HG03432 (cell line): Measurements from ENCODE around the gene CHTF18.
"Not testable (repeated sequence)": the region's sequence is repeated elsewhere in the genome, so short reads cannot be mapped to it uniquely, and the experiment has no call there.

Source experiments
- ATAC-seq: cut with Tn5 transposase; IDR thresholded peaks from one replicate; pipeline ENCODE4 v1.9.1; 2021; ENCODE audit warnings: mild to moderate bottlenecking, moderate library complexity; ENCODE audit not compliant: unreplicated experiment

The CHTF18 gene

DNA sequence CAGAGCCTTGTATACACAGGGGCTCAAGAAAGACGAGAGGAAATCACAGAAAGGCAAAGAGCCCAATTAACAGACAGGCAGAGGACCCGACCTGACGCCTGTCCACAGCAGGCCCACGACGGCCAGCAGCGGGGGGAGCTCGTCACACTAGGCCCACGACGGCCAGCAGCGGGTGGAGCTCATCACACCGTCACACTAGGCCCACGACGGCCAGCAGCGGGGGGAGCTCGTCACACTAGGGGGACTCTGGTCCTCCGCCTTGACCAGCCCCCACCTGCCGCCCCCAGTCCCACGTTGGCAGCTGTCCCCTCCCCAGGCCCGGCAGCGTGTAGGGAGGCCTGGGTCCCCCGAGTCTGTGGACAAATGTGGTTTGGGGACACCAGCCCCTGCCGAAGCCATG lies 35.8 kb downstream of the CHTF18 start:
- no peak for ATAC-seq

DNA sequence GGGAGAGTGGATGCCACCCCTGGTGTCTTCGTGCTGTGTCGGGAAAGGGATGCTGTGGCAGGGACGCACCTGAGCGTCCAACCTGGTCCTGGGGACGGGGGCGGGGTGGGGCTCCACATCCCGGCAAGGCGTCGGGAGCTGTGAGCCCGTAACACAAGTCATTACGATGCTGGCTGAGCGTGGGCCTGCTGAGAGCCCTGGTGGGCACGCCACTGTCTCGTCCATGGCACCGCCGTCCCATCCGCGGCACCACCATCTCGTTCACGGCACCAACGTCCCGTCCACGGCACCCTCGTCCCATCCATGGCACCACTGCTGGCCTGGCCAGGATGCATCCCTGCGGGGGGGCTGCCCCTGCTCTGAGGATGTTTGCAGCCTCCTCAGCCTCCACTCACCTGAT lies 36.2 kb downstream of the CHTF18 start:
- no peak for ATAC-seq

DNA sequence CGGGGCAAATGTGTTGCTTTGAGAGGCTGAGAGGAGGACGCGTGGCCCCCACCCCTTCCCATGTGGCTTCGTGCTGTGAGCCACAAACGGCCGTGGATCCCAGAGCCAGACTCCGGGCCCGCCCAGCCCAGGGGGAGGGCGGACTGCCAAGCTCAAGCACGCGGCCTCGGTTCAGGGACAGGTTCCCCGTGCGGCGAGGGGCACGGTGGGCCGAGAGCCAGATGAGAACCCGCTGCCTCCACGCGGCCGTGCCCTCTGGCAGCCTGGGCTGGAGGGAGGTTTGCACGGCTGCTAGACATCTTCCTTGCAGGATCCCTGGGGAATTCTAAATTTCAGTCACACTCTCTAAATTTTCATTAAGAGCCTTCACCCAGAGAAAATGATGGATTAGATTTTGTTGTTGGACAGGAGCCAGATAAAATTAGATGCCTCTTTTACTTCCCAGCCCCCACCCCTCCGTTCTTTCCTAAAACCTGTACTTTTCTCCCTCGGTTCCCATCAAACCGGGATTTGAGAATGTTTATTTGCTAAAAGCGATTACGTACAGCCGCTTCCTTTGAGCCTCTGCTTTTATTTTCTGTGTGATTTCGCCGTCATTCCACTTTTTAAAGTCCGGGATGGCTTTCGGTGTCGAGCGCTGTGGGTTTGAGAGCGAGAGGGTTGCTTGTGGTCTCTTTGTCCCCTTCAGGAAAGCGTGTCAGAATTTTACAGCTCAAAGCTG lies 37.1 kb downstream of the CHTF18 start:
- no peak for ATAC-seq

DNA sequence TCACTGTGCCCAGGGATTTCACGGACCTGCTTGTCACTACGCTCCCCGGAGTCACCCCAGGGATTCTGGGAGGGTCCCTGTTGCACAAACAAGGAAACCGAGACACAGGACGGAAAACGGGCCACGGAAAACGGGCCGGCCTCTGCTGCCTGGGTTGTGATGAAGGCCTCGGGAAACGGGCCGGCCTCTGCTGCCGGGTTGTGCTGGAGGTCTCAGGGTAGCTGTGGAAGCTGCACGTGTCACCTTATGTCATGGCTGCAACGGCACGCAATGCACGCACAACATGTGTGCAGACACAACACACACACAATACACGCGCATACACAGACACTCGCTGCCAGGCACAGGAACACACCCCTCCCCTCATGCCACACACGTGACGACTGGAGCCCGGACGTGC lies 39.1 kb downstream of the CHTF18 start:
- ATAC-seq: no peak

DNA sequence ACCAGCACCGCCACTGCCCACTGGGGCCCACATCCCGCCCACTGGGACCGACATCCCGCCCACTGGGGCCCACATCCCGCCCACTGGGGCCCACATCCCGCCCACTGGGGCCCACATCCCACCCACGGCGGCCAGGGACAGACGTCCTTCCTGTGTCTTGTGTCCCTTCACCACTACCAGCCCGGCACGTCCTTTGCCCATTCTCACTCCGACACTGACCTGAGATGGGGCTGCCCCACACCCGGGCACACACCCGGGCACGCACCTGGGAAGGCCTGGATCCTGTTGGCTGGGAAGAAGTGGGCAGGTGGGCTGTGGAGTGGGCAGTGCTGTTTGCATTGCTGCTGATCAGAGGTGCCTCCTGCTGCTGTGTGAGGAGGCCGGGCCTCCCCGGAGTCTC lies 40.5 kb downstream of the CHTF18 start:
- no peak for ATAC-seq

DNA sequence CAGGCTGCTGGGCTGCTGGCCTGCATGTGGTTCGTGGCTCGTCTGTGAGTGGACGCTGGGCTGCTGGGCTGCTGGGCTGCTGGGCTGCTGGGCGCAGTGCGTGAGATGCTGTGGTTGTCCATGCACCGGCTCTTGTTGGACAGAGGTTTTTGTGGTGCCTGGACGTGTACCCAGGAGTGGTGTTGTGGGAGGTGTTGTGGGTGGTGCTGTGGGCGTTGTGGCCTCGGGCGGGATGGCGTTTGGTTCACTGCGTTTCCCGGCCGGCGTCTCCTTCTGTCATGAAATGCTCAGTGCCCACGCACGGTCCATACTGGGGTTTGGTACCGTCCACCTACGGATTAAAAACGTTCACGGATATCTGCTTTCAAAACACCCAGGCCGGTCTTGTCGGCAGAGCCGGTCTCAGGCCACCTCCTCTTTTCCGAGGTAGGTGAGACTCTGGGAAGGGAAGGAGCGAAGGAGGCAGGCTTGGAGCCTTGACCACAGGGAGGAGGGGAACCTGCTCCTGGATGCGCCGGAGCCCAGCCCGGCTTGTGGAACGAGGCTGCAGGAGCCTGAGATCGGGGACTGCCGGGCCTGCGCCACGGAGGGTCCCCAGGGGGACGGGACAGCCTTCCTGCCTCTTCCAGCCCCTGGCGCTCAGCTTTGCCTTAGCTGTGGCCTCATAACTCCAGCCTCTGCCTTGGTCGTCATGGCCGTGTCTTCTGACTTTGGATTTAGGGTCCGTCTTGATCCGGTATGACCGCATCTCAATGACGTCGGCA lies 41.9 kb downstream of the CHTF18 start:
- ATAC-seq: no peak

DNA sequence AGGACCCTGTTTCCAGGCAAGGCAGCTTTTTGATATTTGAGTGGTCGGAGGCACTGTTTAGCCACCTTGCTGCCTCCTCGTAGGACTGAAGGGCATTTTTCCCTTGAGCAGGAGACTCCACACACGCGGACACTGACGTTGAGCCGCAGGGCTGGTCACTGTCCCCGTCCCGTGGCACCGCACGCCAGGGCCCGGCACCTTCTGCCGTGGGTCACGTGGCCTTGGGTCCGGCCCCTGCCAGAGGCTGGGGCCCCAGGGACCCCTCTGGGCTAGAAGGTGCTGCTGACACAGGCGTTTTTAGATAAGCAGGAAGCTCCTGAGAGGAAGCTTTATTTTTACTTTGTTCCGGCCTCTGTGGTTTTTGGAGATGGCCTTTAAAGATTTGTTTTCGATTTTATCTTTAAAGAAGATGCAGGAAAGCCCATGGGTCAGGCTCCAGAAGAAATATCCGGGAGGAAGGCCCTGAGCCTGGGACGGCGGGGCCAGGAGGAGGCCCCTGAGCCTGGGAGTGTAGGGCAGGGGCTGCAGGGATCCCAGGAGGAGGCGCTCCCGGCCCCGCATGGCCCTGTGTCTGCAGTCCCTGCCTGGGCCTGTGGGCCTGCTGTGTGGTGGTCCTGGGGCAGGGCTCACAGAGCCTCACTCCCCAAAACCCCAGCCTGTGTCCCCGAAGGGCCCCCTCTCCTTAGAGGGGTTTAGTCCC lies 42.6 kb downstream of the CHTF18 start:
- ATAC-seq: no peak

DNA sequence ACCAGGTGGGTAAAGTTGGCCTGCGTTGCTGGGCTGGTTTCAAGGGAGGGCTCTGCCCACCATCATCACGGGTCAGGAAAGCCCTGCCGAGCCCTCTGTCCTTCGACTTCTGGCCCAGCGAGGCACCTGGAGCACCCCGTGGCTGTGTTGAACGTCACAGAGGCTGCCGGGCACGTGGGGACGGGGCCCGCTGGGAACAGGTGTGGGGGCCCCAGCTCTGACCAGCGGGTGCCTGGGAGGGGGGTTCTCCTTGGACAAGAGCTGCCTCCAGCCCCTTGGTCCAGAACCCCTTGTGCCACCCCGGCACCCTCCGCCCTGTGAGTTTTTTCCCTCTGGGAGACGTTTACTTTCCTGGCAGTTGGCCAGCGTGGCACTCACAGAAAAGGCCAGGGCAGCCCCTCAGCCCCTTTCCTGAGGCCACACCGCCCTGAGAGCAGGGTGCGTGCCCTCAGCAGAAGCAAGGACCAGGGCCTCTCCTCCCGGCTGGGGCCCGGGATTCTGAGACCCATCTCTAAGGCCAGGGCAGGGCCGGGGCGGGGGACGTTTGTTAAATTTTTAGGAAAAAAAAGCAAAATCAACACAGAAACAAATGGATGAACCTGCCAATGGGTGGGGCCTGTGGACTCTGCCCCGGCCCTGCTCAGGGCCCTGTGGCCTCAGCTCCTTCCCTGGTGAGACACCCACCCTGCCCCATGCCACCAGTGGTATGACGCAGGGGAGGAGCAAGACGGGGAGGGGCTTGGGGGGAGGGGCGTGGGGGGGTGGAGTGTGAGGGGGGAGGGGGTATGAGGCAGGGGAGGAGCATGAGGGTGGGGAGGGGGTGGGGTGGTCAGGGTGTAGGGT lies 43.4 kb downstream of the CHTF18 start:
- ATAC-seq: no peak

DNA sequence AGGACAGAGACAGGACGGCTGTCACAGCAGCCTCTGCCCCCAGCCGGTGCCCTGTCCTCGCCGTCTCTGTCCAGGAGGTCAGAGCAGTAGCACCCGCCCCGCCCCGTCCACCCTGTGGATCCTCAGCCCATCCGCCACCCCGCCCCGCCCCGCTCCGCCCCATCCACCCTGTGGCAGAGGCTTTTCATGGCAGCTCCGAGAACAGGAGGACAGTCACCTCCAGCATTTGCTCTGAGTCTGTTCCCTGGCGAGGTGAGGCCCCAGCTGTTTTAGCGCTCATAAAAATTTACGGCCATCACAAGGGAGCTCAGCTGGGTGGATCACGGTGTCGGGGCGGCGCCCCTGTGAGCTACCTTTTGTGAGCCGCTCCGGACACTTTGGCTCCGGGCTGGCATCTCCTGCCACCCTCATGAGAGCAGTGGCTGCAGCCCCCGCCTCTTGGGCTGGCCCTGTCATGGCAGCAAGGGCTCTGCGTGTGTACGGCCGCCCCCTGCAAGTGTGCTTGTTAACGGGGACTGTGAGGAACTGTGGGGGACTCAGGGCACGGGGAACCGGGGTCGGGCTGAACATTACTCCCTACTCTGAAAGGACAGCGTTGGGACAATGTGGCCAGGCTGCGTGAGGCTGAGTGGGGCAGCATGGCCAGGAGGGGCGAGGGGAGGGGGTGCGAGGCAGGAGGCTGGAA lies 44.4 kb downstream of the CHTF18 start:
- no peak for ATAC-seq

DNA sequence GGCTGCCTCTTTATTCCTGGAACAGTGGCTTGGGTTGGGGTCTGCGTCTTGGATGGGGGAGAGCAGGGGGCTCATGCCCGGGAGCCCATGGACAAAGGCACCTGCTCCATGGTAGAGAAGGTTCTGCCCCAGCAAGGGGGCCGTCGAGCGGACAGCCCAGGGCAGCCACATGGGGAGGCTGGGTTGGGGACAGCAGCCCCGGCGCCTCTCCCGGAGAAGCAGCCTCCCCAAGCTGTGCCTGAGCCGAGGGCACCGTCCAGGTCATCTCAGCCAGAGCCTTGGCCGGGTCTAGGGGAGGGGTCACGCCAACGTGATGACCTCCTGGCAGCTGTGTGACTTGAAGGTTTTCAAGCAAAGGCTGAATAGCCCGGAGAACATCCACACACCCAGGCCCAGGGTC lies 45.0 kb downstream of the CHTF18 start:
- ATAC-seq: no peak

DNA sequence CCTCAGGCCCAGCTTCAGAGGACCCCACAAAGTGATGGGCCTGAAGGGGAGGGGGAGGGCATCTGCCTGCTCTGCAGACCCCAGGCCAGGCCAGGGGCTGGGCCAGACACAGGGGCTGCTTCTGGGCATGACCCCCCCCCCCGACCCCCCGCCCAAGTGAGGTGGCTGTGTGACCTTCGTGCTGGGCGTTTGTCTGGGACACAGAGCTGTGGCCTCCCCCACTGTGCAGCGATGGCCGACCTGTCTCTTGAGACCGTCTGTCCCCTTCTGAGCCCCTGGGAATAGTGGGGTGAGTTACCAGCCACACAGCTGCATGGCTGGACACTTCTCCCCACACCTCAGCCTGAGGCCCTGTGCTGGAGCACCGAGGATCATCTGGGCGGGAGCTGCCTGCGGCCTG lies 47.0 kb downstream of the CHTF18 start:
- no peak for ATAC-seq

DNA sequence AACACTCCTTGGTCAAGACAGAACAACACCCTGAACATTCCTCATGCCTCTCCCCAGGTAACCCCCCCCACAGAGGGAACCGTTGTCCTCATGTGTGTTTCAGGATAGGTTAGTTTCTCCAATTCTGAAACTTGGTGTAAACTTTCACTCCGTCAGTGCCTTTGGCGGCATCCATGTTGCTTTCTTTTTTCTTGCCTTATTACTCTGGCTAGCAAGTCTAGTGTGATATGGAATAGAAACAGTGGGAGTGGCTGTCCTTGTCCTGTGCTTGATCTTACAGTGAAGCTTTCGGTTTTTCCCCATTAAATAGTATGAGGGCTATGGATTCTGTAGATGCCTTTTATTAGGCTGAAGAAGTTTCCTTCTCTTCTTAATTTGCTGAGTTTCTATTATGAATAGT lies 47.8 kb downstream of the CHTF18 start:
- ATAC-seq: no peak

DNA sequence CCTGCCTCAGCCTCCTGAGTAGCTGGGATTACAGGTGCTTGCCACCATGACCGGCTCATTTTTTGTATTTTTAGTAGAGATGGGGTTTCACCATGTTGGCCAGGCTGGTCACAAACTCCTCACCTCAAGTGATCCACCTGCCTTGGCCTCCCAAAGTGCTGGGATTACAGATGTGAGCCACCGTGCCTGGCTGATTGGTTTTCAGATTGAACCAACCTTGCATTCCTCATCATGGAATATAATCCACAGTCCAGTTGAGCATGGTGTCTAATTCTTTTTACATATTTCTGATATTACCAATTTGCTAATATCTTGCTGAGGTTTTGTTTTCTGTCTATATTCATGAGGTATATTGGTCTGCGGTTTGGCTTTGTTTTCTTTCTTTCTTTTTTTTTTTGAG lies 48.4 kb downstream of the CHTF18 start:
- not testable (repeated sequence) for ATAC-seq

DNA sequence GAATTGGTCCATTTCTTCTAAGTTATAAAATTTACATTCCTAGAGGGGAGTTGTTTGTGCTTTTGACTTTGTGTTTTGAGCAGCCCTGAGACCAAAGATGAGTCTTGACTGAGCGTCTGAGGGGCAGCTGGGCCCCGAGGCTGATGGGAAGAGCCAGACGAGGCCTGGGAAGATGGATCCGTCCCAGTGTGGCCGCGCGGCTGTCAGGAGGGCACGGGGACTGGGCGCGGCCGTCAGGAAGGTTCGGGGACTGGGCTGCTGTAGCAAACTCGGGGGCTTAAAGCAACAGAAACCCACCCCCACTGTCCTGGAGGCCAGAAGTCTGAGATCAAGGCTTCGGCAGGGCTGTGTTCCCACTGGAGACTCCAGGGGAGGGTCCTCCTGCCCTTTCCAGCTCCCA lies 50.3 kb downstream of the CHTF18 start:
- ATAC-seq: no peak

DNA sequence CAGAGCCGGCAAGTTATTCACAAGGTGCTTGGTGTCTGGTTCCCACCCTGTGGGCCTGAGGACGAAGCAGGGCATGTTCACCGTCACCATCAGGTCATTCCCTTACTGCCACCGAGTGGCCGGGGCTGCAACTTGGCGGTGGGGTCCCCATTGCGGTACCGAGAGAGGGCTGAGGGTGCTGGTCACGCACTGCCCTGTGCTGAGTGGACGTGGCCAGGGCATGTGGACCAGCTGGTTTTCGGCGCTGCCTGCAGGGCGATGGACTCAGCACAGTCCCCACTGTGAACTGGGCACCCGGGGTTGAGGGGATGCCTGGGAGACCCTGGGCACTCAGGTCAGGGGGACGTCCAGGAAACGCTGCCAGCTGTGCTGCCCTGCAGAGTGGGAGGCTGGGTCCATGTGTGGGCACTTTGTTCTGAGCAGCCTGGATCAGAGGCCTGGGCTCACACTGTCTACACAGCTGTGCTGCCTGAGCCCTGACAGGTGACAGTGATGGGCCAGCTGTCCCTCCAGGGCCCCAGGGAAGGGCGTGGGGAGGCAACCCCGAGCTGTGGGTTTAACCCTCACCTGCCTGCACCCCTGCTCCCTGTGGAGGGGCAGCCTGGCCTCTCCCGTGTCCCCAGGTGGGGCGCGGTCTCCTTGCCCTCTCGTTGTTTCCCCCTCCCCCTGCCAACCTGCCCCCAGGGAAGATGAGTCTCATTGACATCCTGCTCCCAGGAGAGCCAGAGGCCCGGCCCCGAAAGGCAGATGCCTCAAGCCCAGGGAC lies 51.4 kb downstream of the CHTF18 start:
- no peak for ATAC-seq

DNA sequence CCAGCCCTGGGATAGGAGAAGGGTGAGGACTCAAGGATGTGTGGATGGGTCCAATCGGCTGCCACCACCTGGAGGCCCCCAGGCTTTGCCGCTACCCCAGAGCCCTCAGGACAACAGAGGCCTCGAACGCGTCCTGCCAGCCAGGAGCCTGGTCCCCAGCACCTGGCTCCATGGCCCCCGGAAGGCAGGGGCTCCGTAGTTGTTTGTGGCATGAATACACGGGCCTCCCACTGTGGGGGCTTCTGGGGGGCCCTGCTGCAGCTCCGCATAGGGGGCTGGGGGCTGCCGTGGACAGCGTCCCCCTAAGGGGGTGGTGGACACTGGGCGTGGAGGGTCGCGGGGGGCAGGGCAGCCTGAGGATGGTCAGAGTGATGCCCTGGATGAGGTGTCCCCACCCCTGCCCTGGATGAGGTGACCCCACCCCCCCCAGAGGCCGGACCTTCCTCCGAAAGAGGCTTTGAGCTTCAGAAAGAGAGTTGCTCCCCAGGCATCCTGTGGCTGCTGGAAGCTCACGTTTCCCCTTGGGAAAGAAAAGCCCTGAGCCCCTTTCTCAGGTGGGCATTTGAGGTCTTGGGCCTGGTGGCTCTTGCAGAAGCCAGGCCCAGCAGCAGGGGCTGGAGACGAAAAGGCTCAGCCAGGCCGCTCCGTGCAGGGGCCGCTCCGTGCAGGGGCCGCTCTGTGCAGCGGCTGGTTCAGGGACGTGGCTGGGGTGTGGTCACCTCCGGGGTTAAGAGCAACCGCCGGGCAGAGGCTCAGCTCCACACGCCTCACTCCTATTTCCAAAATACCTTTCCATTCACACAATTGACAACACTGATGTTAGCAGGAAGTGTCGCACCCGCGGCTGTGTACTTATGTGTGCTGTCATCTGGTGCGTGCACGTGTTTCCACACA lies 52.4 kb downstream of the CHTF18 start:
- no peak for ATAC-seq

DNA sequence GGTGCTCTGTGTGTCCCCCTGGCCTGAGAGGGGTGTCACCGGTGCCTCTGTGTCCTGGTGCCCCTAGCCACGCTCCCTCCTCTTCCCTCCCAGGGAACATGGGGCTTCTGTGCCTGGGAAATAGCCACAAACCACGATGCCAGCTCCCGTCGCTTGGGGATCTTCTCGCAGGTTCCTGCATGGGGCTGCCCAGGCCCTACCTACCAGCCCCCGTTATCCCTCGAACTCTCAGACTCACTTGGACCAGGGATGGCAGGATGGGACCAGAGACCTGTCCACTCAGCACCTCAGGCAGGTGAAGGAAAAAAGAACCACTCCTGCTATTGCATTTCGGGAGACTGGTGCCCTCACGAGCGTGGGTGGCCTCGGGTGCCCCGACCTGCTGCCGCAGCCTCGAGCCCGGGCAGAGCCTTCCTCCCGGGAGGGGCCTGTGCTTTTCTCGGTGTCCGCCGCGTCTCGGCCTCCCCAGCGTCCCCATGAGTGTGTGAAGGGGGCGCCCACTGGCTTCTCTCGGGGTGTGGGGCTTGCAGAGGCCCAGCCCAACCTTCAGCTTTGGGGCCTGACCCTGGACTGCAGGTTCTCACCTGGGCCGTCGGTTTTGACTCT lies 53.1 kb downstream of the CHTF18 start:
- ATAC-seq: no peak

DNA sequence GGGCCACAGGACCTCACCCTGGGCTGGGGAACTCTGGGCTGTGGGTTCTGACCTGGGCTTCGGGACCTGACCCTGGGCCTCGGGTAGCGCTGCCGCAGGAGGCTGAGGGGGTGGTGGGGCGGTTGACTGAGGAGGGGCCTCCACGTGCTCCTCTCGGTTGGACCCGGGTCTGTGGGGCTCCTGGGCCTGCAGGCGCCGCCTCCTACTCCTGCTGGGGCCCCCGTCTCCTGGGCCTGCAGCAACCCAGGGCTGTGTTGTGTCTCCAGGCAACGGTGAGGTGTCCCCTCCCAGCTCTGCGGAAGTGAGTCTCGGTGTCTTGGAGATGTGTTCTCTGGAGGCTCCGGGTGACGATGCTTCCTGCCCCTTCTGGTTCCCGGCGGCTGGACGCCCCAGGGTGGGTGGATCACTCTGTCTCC lies 53.6 kb downstream of the CHTF18 start:
- ATAC-seq: no peak
